ENCODE measurements around the gene OR52I1.

DNA sequence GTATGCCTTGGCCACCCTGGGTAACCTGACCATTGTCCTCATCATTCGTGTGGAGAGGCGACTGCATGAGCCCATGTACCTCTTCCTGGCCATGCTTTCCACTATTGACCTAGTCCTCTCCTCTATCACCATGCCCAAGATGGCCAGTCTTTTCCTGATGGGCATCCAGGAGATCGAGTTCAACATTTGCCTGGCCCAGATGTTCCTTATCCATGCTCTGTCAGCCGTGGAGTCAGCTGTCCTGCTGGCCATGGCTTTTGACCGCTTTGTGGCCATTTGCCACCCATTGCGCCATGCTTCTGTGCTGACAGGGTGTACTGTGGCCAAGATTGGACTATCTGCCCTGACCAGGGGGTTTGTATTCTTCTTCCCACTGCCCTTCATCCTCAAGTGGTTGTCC, 46.1 kb downstream of the OR52I1 start:
- TF ChIP-seq POLR2A (IDR thresholded peaks at IDR 0.05; ENCODE audit: low read length): no peak
- TF ChIP-seq GATA1 (IDR thresholded peaks at IDR 0.05; ENCODE audit: low read depth, low read length): no peak

All from erythroblast (primary cell).